Measurements from ENCODE around the gene HADHA. TPM values are rescaled to one million over a fixed set of nuclear protein-coding genes. Genes with fewer than 3 reads are reported as not detected.

HADHA gene
- total and polyA plus RNA-seq, 4 donors = 35.2 to 117 (median 94.2) TPM

- no peak for TF ChIP-seq CTCF (IDR thresholded peaks at IDR 0.05; ENCODE audit: control extremely low read depth, extremely low read depth)
- no peaks in the 10 kb centered on the region for H3K27me3 ChIP-seq (ENCODE audit: control insufficient read depth in 3 of 3, insufficient read depth in 3 of 3, low read length in 2 of 3)
- H3K4me3 ChIP-seq = no peak overlapping the region
- H3K36me3 ChIP-seq (ENCODE audit: control insufficient read depth in 4 of 4, insufficient read depth in 4 of 4, low read length in 4 of 4) = peaks cover 16 to 54% (median 38%) of the 10 kb centered on the region in 4 donors
- H3K9ac ChIP-seq (ENCODE audit: insufficient read depth in 1 of 2, low read length in 2 of 2) = no peak overlapping the region
- H3K27ac ChIP-seq (ENCODE audit: low read depth in 1 of 2, low read length in 1 of 2) = no peak overlapping the region
- DNase-seq (no peak), ATAC-seq (ENCODE audit: insufficient read depth, low FRiP score) (no peak)
- WGBS, 2 donors = 95 to 98% methylated on average over 1 of the region's 1 CpG
- H3K4me1 ChIP-seq (ENCODE audit: control insufficient read depth in 5 of 5, insufficient read depth in 5 of 5, low read length in 5 of 5) = no peaks in the 10 kb centered on the region
- H3K9me3 ChIP-seq (ENCODE audit: control insufficient read depth in 4 of 4, insufficient read depth in 3 of 4, low read length in 3 of 4) = no peaks in the 10 kb centered on the region
These were observed 28.6 kb downstream of the HADHA start for GRCh38 chr2:26215833-26216232.

DNA sequence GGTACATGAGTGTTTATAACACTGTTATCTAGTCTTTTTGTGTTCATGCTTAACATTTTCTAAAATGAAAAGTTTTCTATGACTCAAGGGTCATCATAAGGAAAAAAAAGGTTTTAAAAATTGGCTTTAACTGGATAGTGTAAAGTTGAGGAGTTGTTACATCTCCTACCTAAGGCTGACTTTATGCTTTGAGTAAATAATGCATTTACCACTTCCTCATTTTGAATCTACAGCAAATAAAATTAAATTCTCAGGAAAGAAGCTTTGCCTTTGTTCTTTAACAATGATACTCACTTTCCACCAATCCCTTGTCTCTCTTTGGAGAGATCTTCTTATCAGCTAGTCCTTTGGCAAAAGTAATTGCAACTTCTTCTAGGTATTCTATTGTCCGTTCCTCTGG lies 29.7 kb downstream of the HADHA start:
- no peak overlapping the region for H3K9ac ChIP-seq (ENCODE audit: insufficient read depth in 1 of 2, low read length in 2 of 2)
- no peak overlapping the region for H3K27ac ChIP-seq (ENCODE audit: low read depth in 1 of 2, low read length in 1 of 2)
- 91 to 100% methylated on average over 1 of the region's 1 CpG for WGBS, 2 donors
- ATAC-seq (ENCODE audit: insufficient read depth, low FRiP score) (no peak), DNase-seq (no peak)
- H3K36me3 ChIP-seq (ENCODE audit: control insufficient read depth in 4 of 4, insufficient read depth in 4 of 4, low read length in 4 of 4) = peaks cover 20 to 57% (median 35%) of the 10 kb centered on the region in 4 donors
- H3K4me3 ChIP-seq = no peak overlapping the region
- no peak for TF ChIP-seq CTCF (IDR thresholded peaks at IDR 0.05; ENCODE audit: control extremely low read depth, extremely low read depth)
- no peaks in the 10 kb centered on the region for H3K4me1 ChIP-seq (ENCODE audit: control insufficient read depth in 5 of 5, insufficient read depth in 5 of 5, low read length in 5 of 5)
- no peaks in the 10 kb centered on the region for H3K9me3 ChIP-seq (ENCODE audit: control insufficient read depth in 4 of 4, insufficient read depth in 3 of 4, low read length in 3 of 4)
- H3K27me3 ChIP-seq (ENCODE audit: control insufficient read depth in 3 of 3, insufficient read depth in 3 of 3, low read length in 2 of 3) = no peaks in the 10 kb centered on the region

DNA sequence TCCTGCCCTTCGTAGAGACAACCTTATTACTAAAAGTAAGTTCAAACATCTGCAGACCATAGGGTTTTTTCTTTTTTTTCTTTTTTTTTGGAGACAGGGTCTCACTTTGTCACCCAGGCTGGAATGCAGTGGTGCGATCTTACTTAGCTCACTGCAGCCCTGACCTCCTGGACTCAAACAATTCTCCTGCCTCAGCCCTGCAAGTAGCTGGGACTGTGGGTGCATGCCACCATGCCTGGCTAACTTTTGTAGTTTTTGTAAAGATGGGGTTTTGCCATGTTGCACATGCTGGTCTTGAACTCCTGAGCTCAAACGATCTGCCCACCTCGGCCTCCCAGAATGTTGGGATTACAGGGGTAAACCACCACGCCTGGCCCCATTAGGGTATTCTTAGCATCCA lies 32.4 kb downstream of the HADHA start:
- Histone ChIP-seq H3K36me3 (ENCODE audit: control insufficient read depth in 4 of 4, insufficient read depth in 4 of 4, low read length in 4 of 4) (peaks cover 20 to 57% (median 37%) of the 10 kb centered on the region in 4 donors), H3K9me3 (ENCODE audit: control insufficient read depth in 4 of 4, insufficient read depth in 3 of 4, low read length in 3 of 4) (no peaks in the 10 kb centered on the region), H3K27me3 (ENCODE audit: control insufficient read depth in 3 of 3, insufficient read depth in 3 of 3, low read length in 2 of 3) (no peaks in the 10 kb centered on the region), H3K4me1 (ENCODE audit: control insufficient read depth in 5 of 5, insufficient read depth in 5 of 5, low read length in 5 of 5) (no peaks in the 10 kb centered on the region), H3K4me3 (no peak overlapping the region), H3K9ac (ENCODE audit: insufficient read depth in 1 of 2, low read length in 2 of 2) (no peak overlapping the region), H3K27ac (ENCODE audit: low read depth in 1 of 2, low read length in 1 of 2) (no peak overlapping the region)
- DNase-seq (no peak), ATAC-seq (ENCODE audit: insufficient read depth, low FRiP score) (no peak)
- no peak for TF ChIP-seq CTCF (IDR thresholded peaks at IDR 0.05; ENCODE audit: control extremely low read depth, extremely low read depth)
- 97% methylated on average over 5 of the region's 5 CpGs for WGBS, 2 donors

DNA sequence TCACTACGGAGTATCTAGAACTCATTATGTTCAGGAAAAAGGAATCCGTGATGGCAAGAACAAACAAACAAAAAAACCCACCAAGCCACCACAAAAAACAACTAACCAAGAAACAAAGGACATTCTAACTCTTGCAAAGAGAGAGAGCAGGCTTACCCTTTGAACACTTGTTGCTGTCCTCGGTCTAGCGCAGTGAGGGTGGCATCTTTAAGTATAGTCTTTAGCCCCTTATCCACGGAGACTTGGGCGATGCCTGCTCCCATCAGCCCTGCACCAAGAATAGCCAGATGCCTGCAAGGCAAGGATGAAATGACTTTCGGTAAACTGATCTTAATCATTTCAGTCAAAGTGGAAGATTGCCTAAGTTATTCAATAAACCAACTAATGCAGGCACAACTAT lies 40.5 kb downstream of the HADHA start:
- Histone ChIP-seq H3K27ac (ENCODE audit: low read depth in 1 of 2, low read length in 1 of 2) (no peak overlapping the region), H3K27me3 (ENCODE audit: control insufficient read depth in 3 of 3, insufficient read depth in 3 of 3, low read length in 2 of 3) (no peaks in the 10 kb centered on the region), H3K36me3 (ENCODE audit: control insufficient read depth in 4 of 4, insufficient read depth in 4 of 4, low read length in 4 of 4) (peaks cover 35 to 61% (median 47%) of the 10 kb centered on the region in 4 donors), H3K4me1 (ENCODE audit: control insufficient read depth in 5 of 5, insufficient read depth in 5 of 5, low read length in 5 of 5) (no peaks in the 10 kb centered on the region), H3K9me3 (ENCODE audit: control insufficient read depth in 4 of 4, insufficient read depth in 3 of 4, low read length in 3 of 4) (no peaks in the 10 kb centered on the region), H3K4me3 (no peak overlapping the region), H3K9ac (ENCODE audit: insufficient read depth in 1 of 2, low read length in 2 of 2) (no peak overlapping the region)
- ATAC-seq (ENCODE audit: insufficient read depth, low FRiP score) = no peak
- WGBS, 2 donors = 92 to 94% methylated on average over 7 of the region's 7 CpGs
- no peak for DNase-seq
- no peak for TF ChIP-seq CTCF (IDR thresholded peaks at IDR 0.05; ENCODE audit: control extremely low read depth, extremely low read depth)

Measured in lung (tissue), 12 donors.